ENCODE measurements around the gene UNC13D.

The UNC13D gene

DNA sequence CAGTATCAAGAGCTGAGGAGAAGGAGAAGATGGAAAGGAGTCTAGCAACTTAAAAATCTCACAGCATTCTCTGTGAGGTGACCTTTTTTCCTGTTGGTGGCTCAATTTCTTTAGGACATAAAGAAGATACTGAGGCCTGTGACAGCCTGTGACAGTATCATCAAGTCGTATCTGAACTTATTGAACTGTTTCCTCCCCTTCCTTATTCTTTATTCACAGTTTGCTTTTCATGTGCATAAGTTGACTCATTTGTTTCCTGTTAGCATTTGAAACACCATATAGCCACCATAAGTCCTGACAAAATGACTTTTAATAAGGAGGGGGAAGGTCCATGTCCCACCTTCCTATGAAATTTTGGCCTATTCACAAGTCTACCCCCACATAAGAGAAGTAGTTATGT is 50.7 kb downstream of the UNC13D start:
- Histone ChIP-seq H3K27me3 (ENCODE audit: low read length) (no peaks in the 10 kb centered on the region), H4K20me1 (ENCODE audit: low read depth, low read length) (no peaks in the 10 kb centered on the region), H3K9me2 (replicated peaks; ENCODE audit: insufficient read depth, low read length) (no peaks in the 10 kb centered on the region), H3K36me3 (ENCODE audit: low read length) (peaks cover 16% of the 10 kb centered on the region; the same call in 1 of the 2 replicates), H3K27ac (ENCODE audit: low read depth, low read length) (no peak overlapping the region), H3K9me3 (ENCODE audit: insufficient read depth, low read length) (no peaks in the 10 kb centered on the region), H3K4me2 (ENCODE audit: low read depth, low read length, poor library complexity, severe bottlenecking) (no peak overlapping the region), H2AFZ (ENCODE audit: low read depth, low read length, severe bottlenecking) (no peak overlapping the region), H3K79me2 (ENCODE audit: insufficient read depth, low read length) (peaks cover 81% of the 10 kb centered on the region), H3F3A (ENCODE audit: insufficient read depth) (peaks cover 8% of the 10 kb centered on the region; the same call in 1 of the 2 replicates), H3K4me3 (ENCODE audit: insufficient read depth, low read length, poor library complexity, severe bottlenecking) (no peak overlapping the region), H3K9ac (ENCODE audit: low read length) (no peak overlapping the region)
- TF ChIP-seq, protein P1, sequence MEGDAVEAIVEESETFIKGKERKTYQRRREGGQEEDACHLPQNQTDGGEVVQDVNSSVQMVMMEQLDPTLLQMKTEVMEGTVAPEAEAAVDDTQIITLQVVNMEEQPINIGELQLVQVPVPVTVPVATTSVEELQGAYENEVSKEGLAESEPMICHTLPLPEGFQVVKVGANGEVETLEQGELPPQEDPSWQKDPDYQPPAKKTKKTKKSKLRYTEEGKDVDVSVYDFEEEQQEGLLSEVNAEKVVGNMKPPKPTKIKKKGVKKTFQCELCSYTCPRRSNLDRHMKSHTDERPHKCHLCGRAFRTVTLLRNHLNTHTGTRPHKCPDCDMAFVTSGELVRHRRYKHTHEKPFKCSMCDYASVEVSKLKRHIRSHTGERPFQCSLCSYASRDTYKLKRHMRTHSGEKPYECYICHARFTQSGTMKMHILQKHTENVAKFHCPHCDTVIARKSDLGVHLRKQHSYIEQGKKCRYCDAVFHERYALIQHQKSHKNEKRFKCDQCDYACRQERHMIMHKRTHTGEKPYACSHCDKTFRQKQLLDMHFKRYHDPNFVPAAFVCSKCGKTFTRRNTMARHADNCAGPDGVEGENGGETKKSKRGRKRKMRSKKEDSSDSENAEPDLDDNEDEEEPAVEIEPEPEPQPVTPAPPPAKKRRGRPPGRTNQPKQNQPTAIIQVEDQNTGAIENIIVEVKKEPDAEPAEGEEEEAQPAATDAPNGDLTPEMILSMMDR (IDR thresholded peaks at IDR 0.05; ENCODE audit: insufficient read depth, low read length, poor library complexity, severe bottlenecking) = no peak
- TF ChIP-seq EZH2phosphoT487 (conservative IDR thresholded peaks at IDR 0.05; ENCODE audit: low read length) = no peak

DNA sequence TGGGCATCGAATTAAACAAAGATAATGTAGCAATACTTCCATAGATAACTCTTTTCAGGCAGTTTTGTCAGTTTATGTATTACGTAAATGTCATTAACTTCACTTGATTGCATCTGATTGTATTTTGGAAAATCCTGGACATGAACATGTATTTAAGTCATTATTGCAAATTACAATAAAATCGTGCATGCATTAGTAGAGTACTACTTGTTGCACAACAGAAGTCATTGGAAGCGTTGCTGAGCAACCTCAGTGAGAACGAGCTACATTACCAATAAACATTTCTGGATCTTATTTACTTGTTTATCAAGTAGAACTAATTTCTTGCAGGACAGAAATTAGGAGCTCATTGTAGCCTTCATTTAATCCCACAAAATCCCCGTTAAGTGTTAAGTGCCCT is 53.0 kb downstream of the UNC13D start:
- Histone ChIP-seq H3K9me3 (ENCODE audit: insufficient read depth, low read length) (no peaks in the 10 kb centered on the region), H2AFZ (ENCODE audit: low read depth, low read length, severe bottlenecking) (no peak overlapping the region), H3K79me2 (ENCODE audit: insufficient read depth, low read length) (peaks cover 95% of the 10 kb centered on the region), H3K9ac (ENCODE audit: low read length) (no peak overlapping the region), H3K4me2 (ENCODE audit: low read depth, low read length, poor library complexity, severe bottlenecking) (no peak overlapping the region), H3K27ac (ENCODE audit: low read depth, low read length) (no peak overlapping the region), H3K9me2 (replicated peaks; ENCODE audit: insufficient read depth, low read length) (no peaks in the 10 kb centered on the region), H3K27me3 (ENCODE audit: low read length) (no peaks in the 10 kb centered on the region), H3F3A (ENCODE audit: insufficient read depth) (peaks cover 10% of the 10 kb centered on the region; the same call in 1 of the 2 replicates), H4K20me1 (ENCODE audit: low read depth, low read length) (no peaks in the 10 kb centered on the region), H3K4me3 (ENCODE audit: insufficient read depth, low read length, poor library complexity, severe bottlenecking) (no peak overlapping the region), H3K36me3 (ENCODE audit: low read length) (peaks cover 12% of the 10 kb centered on the region; the same call in 1 of the 2 replicates)
- TF ChIP-seq, protein P1 (IDR thresholded peaks at IDR 0.05; ENCODE audit: insufficient read depth, low read length, poor library complexity, severe bottlenecking) = no peak
- no peak for TF ChIP-seq EZH2phosphoT487 (conservative IDR thresholded peaks at IDR 0.05; ENCODE audit: low read length)

DNA sequence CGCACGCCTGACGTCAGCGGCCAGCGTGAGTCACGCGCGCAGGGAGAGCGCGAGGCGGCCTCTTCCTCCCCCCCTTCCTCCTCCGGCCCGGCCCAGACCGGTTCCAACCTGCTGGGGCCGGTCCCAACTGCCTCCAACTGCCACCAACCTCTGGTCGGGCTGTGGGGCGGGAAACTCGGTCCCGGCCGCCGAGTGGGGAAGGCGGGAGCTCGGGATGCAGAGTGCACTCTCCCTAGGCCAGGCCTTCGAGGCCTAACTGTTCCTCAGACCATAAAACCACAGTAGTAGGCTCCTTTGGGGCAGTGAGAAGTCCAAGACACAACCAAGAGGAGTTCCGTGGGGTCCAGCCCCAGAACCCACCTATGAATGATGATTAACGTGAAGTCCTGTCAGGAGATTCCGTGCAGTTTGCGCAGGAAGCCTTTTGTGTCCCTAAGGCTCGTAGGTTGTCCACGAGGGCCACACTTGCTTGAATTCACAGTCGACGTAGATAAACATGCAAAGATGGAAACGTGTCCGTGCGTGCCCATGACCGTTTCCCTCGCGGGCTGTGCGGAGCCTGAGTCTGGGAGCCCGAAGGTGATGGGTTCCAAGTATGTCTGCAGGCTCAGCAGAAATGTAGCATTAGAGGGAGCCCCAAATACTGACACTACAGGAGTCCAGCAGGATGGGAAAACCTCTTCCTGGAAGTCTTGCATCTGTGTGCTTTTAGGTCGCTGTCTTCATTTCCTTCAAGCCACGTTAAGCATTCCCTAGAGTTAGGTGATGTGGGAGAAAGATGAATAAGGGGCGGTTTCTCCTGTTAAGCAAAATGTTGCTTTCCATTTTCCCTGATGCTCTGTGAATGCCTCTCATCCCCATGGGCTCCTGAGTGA is 59.0 kb downstream of the UNC13D start:
- Histone ChIP-seq H3F3A (ENCODE audit: insufficient read depth) (peaks cover 43% of the 10 kb centered on the region), H3K4me2 (ENCODE audit: low read depth, low read length, poor library complexity, severe bottlenecking) (peak overlapping the region; percentile 97), H3K79me2 (ENCODE audit: insufficient read depth, low read length) (peaks cover 52% of the 10 kb centered on the region), H2AFZ (ENCODE audit: low read depth, low read length, severe bottlenecking) (peak overlapping the region; percentile 39), H3K9me3 (ENCODE audit: insufficient read depth, low read length) (0 out of 2 replicates have a peak, but pooled peaks cover 3% of the 10 kb centered on the region), H3K27ac (ENCODE audit: low read depth, low read length) (peak overlapping the region; percentile 96), H3K27me3 (ENCODE audit: low read length) (no peaks in the 10 kb centered on the region), H3K4me3 (ENCODE audit: insufficient read depth, low read length, poor library complexity, severe bottlenecking) (peak overlapping the region; percentile 73), H3K36me3 (ENCODE audit: low read length) (no peaks in the 10 kb centered on the region), H3K9me2 (replicated peaks; ENCODE audit: insufficient read depth, low read length) (no peaks in the 10 kb centered on the region), H4K20me1 (ENCODE audit: low read depth, low read length) (no peaks in the 10 kb centered on the region), H3K9ac (ENCODE audit: low read length) (peak overlapping the region; percentile 98)
- TF ChIP-seq EZH2phosphoT487 (conservative IDR thresholded peaks at IDR 0.05; ENCODE audit: low read length) = no peak
- TF ChIP-seq, protein P1 (IDR thresholded peaks at IDR 0.05; ENCODE audit: insufficient read depth, low read length, poor library complexity, severe bottlenecking) = no peak
